Measurements from ENCODE around the gene SYTL5.

The SYTL5 gene

DNA sequence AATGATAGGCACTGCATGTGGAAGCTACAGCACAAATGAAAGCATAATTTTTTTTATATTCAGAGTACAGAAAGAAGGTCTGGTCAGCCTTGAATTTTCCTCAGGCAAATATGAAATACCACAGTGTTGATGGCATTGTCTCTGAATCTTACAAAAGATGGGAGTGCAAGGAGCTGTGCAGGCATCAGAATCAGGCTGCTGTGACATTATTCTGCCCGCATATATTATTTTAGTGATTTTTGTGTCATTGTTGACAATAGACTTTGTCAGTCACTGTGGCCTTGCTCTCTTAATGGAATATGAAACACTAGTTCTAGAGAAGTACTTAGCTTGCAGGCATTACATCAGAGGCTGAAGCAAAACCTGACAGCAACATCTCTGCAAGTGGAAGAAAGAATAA lies 42.5 kb downstream of the SYTL5 start:
- Mint-ChIP-seq H3K4me1 (peaks cover 22% of the 10 kb centered on the region), H3K36me3 (ENCODE audit: low read depth) (no peaks in the 10 kb centered on the region), H3K4me3 (no peak overlapping the region), H3K27me3 (ENCODE audit: low read depth, poor library complexity) (no peaks in the 10 kb centered on the region), H3K27ac (no peak overlapping the region), H3K9me3 (peaks cover 40% of the 10 kb centered on the region)
- TF ChIP-seq, protein P1, sequence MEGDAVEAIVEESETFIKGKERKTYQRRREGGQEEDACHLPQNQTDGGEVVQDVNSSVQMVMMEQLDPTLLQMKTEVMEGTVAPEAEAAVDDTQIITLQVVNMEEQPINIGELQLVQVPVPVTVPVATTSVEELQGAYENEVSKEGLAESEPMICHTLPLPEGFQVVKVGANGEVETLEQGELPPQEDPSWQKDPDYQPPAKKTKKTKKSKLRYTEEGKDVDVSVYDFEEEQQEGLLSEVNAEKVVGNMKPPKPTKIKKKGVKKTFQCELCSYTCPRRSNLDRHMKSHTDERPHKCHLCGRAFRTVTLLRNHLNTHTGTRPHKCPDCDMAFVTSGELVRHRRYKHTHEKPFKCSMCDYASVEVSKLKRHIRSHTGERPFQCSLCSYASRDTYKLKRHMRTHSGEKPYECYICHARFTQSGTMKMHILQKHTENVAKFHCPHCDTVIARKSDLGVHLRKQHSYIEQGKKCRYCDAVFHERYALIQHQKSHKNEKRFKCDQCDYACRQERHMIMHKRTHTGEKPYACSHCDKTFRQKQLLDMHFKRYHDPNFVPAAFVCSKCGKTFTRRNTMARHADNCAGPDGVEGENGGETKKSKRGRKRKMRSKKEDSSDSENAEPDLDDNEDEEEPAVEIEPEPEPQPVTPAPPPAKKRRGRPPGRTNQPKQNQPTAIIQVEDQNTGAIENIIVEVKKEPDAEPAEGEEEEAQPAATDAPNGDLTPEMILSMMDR (IDR thresholded peaks at IDR 0.05) = no peak
- no peak for DNase-seq

DNA sequence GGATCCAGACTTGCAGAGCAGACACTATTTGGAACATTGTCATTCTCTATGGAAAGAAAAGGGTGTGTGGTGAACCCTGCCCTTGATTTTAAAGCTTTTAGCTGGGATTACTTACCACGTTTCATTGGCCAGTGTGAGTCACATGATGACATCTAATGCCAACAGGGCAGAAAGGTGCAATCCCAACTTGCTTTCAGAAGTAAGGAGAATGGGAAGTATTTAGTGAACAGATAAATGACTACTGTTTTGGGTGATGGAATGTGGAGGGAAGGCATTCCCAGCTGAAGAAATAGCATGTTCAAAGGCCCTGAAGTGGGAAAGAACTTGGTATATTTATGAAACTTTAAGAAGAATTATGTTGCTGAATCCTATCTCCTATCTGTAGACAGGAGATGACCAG lies 44.5 kb downstream of the SYTL5 start:
- Mint-ChIP-seq H3K27ac (no peak overlapping the region), H3K27me3 (ENCODE audit: low read depth, poor library complexity) (no peaks in the 10 kb centered on the region), H3K4me3 (no peak overlapping the region), H3K36me3 (ENCODE audit: low read depth) (no peaks in the 10 kb centered on the region), H3K4me1 (peaks cover 19% of the 10 kb centered on the region), H3K9me3 (peaks cover 44% of the 10 kb centered on the region)
- TF ChIP-seq, protein P1 (IDR thresholded peaks at IDR 0.05) = no peak
- DNase-seq = no peak

DNA sequence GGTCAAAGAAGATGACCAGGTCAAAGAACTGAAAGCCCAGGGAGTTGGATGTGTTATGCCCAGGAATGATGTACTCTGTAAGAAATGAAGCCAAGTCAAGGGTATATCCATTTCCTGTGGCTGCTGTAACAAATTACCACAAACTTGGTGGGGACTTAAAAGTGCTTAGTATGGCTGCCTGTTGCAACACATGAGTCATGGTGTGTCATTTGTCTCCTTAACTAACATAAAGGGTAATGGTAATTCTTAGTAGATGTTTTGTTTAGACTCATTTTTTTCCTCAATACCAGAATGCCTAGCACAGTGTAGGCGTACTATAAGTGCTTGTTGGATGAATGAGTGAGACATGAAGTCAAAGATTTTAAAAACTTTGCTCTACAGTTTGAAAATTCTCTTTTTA lies 45.7 kb downstream of the SYTL5 start:
- TF ChIP-seq, protein P1 (IDR thresholded peaks at IDR 0.05) = no peak
- Mint-ChIP-seq H3K27me3 (ENCODE audit: low read depth, poor library complexity) (no peaks in the 10 kb centered on the region), H3K9me3 (peaks cover 40% of the 10 kb centered on the region)

DNA sequence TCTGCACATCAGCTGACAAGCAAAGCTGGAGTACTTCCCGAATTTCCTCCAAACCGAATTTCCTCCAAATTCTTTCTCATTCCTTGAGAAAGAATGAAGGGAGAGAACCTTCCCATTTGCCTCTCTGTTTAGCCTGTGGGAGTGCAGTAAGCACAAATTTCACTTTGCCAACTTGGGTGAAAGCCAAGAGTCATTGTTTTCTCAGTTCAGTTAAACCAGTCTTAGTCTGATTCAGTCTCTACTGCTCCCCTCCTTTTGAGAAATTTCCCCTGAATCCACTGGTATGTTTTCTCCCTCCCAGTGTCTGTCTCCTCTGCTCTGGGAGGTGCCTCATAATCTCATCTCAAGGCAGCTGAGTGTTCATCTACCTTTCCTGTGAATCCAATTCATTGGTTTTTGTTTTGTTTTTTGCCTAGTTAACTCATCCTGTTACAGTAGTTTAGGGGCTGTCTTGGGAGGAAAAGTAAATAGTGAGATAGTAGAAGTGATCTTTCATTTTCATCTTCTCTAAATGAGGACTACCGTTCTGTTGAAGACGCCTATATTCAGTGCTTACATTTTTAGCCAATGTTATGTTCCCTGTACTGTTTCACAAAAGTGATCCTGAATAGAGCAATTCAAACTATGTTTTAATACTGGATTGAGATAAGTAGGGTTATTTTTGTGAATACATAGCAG lies 49.0 kb downstream of the SYTL5 start:
- TF ChIP-seq, protein P1 (IDR thresholded peaks at IDR 0.05) = no peak

More for the DNA sequence above, 45.7 kb downstream of the SYTL5 start:
- no peak overlapping the region for H3K4me3 Mint-ChIP-seq
- no peak overlapping the region for H3K27ac Mint-ChIP-seq
- H3K4me1 Mint-ChIP-seq = peaks cover 15% of the 10 kb centered on the region
- no peak for DNase-seq
- H3K36me3 Mint-ChIP-seq (ENCODE audit: low read depth) = no peaks in the 10 kb centered on the region

DNA sequence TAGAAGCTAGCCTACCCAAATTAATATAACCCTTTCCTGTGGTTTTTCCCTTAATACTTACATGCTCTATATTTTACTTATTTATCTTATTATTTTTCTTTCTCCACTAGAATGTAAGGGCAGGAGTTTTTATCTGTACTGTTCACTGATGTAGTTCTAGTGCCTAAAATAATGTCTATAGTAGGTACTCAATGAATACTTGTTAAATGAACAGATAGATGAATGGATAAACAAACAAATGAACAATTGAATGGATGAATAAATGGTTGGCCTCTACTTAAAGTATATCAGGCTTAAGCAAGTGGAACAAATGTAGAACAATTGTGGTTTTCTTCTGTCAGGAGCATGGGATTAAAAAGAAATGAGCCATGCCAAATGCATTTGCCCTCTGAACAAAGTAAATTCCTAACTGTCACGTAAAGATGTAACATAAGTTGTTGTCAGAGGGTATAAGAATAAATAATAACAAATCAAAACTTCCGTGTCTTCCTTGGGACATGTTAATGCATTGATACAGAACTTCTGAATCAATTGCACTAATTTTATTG lies 54.1 kb downstream of the SYTL5 start:
- no peaks in the 10 kb centered on the region for H3K36me3 Mint-ChIP-seq (ENCODE audit: low read depth)
- DNase-seq = no peak
- peaks cover 6% of the 10 kb centered on the region for H3K4me1 Mint-ChIP-seq
- peaks cover 4% of the 10 kb centered on the region for H3K27me3 Mint-ChIP-seq (ENCODE audit: low read depth, poor library complexity)
- TF ChIP-seq, protein P1 (IDR thresholded peaks at IDR 0.05) = no peak
- peaks cover 7% of the 10 kb centered on the region for H3K9me3 Mint-ChIP-seq
- H3K27ac Mint-ChIP-seq = no peak overlapping the region
- no peak overlapping the region for H3K4me3 Mint-ChIP-seq

More for the DNA sequence above, 49.0 kb downstream of the SYTL5 start:
- H3K36me3 Mint-ChIP-seq (ENCODE audit: low read depth) = no peaks in the 10 kb centered on the region
- H3K27ac Mint-ChIP-seq = peak overlapping the region; percentile 23
- peaks cover 27% of the 10 kb centered on the region for H3K9me3 Mint-ChIP-seq
- DNase-seq = no peak
- no peaks in the 10 kb centered on the region for H3K27me3 Mint-ChIP-seq (ENCODE audit: low read depth, poor library complexity)
- H3K4me3 Mint-ChIP-seq = no peak overlapping the region
- peaks cover 15% of the 10 kb centered on the region for H3K4me1 Mint-ChIP-seq

DNA sequence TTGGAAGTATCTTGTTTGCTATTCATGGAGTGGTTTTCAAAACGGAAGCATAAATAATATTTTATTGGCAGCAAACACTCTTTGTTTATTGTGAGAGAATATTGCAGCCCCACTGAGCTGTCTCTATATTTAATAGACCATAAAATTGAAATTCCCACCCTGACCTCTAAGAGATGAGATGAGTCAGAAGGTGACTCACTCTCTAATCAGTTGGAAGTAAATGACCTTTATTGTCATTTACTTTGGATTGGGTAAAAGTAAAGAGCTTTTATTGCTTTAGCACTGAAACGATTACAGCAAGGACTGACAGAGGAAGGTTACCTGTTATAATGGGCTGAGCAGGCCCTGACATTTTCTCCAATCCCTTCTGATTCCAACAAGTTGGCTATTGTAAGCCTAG lies 55.0 kb downstream of the SYTL5 start:
- peaks cover 1% of the 10 kb centered on the region for H3K9me3 Mint-ChIP-seq
- DNase-seq = no peak
- TF ChIP-seq, protein P1 (IDR thresholded peaks at IDR 0.05) = no peak
- H3K4me3 Mint-ChIP-seq = no peak overlapping the region
- peaks cover 4% of the 10 kb centered on the region for H3K27me3 Mint-ChIP-seq (ENCODE audit: low read depth, poor library complexity)
- H3K4me1 Mint-ChIP-seq = peaks cover 5% of the 10 kb centered on the region
- H3K27ac Mint-ChIP-seq = no peak overlapping the region
- H3K36me3 Mint-ChIP-seq (ENCODE audit: low read depth) = no peaks in the 10 kb centered on the region
